Measurements from ENCODE around the gene TGM1.
A peak's percentile ranks its signal among the peaks of the same experiment; 100 is the strongest.

The TGM1 gene

DNA sequence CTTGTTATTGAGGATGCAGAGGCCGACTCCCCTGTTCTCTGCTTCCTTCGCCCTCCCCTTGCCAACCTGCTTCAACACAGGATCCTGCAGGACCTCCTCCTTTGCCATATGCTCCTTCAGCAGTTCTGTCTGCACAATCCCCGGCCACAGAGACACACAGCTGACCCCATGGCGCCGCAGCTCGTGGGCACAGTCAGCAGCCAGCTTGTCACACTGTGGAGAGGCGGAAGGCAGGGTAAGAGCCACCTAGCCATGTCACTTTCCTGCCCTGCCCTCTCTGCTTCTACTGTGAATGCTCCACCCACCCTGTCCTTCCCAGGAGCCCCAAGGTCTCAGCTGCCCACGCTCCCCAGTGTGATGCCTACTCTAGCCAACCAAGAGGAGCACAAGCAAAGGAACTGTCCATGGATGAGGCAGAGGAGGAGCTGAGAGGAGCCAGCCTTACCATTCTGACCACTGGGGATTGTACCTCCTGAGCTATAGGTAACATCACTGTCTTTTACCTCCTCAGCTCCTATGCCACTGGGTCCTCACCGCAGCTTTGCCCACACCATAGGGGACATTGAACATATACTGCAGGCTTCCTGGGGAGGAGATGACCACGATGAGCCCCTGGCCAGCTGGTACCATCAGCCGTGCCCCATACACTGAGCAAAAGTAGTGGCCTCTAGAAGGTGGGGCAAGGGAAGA is 29.3 kb upstream of the TGM1 start:
- TF ChIP-seq REST (tag by site-specific recombination; IDR thresholded peaks at IDR 0.05): no peak
- TF ChIP-seq EGR2 (tag by site-specific recombination; IDR thresholded peaks at IDR 0.05; ENCODE audit: low read depth): 0 out of 2 replicates have a peak, but pooled peaks have one; percentile 19
- H3K9me3 ChIP-seq (ENCODE audit: control insufficient read depth, insufficient read depth, low read depth, low read length): no peaks in the 10 kb centered on the region
- H3K27ac ChIP-seq (ENCODE audit: extremely low read depth, low read depth, low read length): no peak overlapping the region
- peaks cover 3% of the 10 kb centered on the region; the same call in 1 of the 2 replicates for H3K4me1 ChIP-seq (ENCODE audit: control insufficient read depth, insufficient read depth, low read length)
- CTCF ChIA-PET: interaction anchor here (1.0 to 1.6 kb wide), 6 partner anchors 15 to 139 kb away, joined by 5 to 7 read pairs (median 6); partner anchors contain the start of genes CIDEB and TINF2
- peaks cover 10 to 61% of the 10 kb centered on the region in 2 experiments for H3K36me3 ChIP-seq (ENCODE audit: control insufficient read depth in 2 of 2, insufficient read depth in 1 of 2, low read length in 2 of 2)
- POLR2A ChIA-PET: interaction anchor here (0.9 to 2.0 kb wide), 2 partner anchors 21 to 50 kb away, joined by 3 to 8 read pairs; partner anchors contain the start of genes RABGGTA and TINF2
- no peak overlapping the region for H3K4me3 ChIP-seq (ENCODE audit: low read depth, low read length)

DNA sequence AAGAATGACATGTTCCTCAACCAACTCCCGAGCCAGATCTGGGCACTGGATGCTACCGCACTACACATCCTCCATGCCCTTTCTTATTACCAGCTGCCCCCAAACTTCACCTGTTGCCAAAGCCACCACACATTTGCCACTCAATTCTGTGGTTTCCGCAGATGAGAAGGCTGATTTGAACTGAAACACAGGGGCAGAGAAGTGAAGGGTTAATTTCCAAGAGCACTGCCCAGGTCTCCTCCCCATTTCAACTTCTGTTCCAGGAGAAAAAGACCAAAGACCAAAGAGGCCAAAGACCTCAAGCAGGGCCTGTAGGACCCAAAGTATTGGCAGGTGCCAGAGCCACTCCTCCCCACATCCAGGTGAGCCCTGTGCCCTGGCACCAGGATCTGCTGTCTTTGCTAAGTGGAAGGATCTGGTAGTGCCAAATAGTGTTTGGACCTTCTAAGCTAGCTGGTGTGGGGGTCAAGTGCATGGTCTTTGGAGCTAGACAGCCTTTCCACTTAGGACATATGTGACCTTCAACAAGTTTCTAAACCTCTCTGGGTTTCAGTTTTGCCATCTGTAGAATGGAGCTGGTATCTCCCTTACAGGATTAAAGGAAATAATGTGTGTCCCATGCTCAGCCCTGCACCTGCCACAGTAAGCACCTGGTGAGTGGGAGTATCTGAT is 28.6 kb upstream of the TGM1 start:
- POLR2A ChIA-PET: interaction anchor here (0.9 to 2.0 kb wide), 2 partner anchors 21 to 49 kb away, joined by 3 to 8 read pairs; partner anchors contain the start of genes RABGGTA and TINF2

More for the DNA sequence above, 28.6 kb upstream of the TGM1 start:
- Histone ChIP-seq H3K36me3 (ENCODE audit: control insufficient read depth in 2 of 2, insufficient read depth in 1 of 2, low read length in 2 of 2) (peaks cover 10 to 56% of the 10 kb centered on the region in 2 experiments), H3K9me3 (ENCODE audit: control insufficient read depth, insufficient read depth, low read depth, low read length) (no peaks in the 10 kb centered on the region), H3K4me1 (ENCODE audit: control insufficient read depth, insufficient read depth, low read length) (peaks cover under 1% of the 10 kb centered on the region; the same call in 1 of the 2 replicates), H3K27ac (ENCODE audit: extremely low read depth, low read depth, low read length) (no peak overlapping the region), H3K4me3 (ENCODE audit: low read depth, low read length) (no peak overlapping the region)
- TF ChIP-seq INSM2 (tag by site-specific recombination; IDR thresholded peaks at IDR 0.05): no peak
- TF ChIP-seq, protein P1, sequence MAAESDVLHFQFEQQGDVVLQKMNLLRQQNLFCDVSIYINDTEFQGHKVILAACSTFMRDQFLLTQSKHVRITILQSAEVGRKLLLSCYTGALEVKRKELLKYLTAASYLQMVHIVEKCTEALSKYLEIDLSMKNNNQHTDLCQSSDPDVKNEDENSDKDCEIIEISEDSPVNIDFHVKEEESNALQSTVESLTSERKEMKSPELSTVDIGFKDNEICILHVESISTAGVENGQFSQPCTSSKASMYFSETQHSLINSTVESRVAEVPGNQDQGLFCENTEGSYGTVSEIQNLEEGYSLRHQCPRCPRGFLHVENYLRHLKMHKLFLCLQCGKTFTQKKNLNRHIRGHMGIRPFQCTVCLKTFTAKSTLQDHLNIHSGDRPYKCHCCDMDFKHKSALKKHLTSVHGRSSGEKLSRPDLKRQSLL (tag by site-specific recombination; IDR thresholded peaks at IDR 0.05): no peak
- TF ChIP-seq, protein P2, sequence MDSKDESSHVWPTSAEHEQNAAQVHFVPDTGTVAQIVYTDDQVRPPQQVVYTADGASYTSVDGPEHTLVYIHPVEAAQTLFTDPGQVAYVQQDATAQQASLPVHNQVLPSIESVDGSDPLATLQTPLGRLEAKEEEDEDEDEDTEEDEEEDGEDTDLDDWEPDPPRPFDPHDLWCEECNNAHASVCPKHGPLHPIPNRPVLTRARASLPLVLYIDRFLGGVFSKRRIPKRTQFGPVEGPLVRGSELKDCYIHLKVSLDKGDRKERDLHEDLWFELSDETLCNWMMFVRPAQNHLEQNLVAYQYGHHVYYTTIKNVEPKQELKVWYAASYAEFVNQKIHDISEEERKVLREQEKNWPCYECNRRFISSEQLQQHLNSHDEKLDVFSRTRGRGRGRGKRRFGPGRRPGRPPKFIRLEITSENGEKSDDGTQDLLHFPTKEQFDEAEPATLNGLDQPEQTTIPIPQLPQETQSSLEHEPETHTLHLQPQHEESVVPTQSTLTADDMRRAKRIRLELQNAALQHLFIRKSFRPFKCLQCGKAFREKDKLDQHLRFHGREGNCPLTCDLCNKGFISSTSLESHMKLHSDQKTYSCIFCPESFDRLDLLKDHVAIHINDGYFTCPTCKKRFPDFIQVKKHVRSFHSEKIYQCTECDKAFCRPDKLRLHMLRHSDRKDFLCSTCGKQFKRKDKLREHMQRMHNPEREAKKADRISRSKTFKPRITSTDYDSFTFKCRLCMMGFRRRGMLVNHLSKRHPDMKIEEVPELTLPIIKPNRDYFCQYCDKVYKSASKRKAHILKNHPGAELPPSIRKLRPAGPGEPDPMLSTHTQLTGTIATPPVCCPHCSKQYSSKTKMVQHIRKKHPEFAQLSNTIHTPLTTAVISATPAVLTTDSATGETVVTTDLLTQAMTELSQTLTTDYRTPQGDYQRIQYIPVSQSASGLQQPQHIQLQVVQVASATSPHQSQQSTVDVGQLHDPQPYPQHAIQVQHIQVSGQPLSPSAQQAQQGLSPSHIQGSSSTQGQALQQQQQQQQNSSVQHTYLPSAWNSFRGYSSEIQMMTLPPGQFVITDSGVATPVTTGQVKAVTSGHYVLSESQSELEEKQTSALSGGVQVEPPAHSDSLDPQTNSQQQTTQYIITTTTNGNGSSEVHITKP (tag by site-specific recombination; IDR thresholded peaks at IDR 0.05): no peak
- TF ChIP-seq ZNF624 (tag by site-specific recombination; IDR thresholded peaks at IDR 0.05): no peak
- no peak for TF ChIP-seq ZNF658 (tag by site-specific recombination; IDR thresholded peaks at IDR 0.05)
- no peak for TF ChIP-seq WT1 (tag by site-specific recombination; IDR thresholded peaks at IDR 0.05)
- no peak for TF ChIP-seq ZNF777 (tag by site-specific recombination; IDR thresholded peaks at IDR 0.05; ENCODE audit: borderline replicate concordance)
- no peak for TF ChIP-seq ZNF362 (tag by site-specific recombination; IDR thresholded peaks at IDR 0.05)
- TF ChIP-seq, protein P3, sequence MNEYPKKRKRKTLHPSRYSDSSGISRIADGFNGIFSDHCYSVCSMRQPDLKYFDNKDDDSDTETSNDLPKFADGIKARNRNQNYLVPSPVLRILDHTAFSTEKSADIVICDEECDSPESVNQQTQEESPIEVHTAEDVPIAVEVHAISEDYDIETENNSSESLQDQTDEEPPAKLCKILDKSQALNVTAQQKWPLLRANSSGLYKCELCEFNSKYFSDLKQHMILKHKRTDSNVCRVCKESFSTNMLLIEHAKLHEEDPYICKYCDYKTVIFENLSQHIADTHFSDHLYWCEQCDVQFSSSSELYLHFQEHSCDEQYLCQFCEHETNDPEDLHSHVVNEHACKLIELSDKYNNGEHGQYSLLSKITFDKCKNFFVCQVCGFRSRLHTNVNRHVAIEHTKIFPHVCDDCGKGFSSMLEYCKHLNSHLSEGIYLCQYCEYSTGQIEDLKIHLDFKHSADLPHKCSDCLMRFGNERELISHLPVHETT (tag by site-specific recombination; IDR thresholded peaks at IDR 0.05): no peak
- no peak for TF ChIP-seq ZNF449 (tag by site-specific recombination; IDR thresholded peaks at IDR 0.05)
- TF ChIP-seq ZNF223 (tag by site-specific recombination; IDR thresholded peaks at IDR 0.05): no peak
- CTCF ChIA-PET: interaction anchor here (1.2 to 1.6 kb wide), 3 partner anchors 16 to 140 kb away, joined by 6 to 7 read pairs (median 6); partner anchors contain the start of genes CIDEB and TINF2

Measured in HEK293 (cell line).